Fibroblast of gingiva (primary cell): ENCODE data around the gene SPATA21.
"Not testable (repeated sequence)": the region's sequence is repeated elsewhere in the genome, so short reads cannot be mapped to it uniquely, and the experiment has no call there.

ENCODE experiments used
- DNase-seq: peaks from one replicate; pipeline ENCODE4 v3.0.0-alpha.2; 2011; ENCODE audit warnings: low read depth

Gene SPATA21, protein sequence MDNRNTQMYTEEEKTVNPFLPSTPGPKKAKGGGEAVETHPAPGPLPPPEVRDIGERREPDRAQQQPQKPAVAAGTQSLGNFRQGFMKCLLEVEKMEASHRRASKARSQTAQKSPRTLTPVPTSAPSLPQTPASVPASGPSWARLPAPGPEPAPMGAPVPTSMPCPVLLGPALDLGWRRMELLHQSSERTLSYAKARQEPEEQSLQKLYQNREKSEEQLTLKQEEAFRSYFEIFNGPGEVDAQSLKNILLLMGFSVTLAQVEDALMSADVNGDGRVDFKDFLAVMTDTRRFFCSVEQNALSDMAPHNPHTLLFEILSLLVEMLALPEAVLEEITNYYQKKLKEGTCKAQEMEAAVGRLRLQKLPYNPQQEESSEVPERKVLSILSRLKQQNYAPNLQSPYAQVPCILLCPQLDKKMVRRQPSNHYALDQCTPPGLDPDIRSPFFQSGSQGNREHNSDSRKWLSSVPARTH

DNA sequence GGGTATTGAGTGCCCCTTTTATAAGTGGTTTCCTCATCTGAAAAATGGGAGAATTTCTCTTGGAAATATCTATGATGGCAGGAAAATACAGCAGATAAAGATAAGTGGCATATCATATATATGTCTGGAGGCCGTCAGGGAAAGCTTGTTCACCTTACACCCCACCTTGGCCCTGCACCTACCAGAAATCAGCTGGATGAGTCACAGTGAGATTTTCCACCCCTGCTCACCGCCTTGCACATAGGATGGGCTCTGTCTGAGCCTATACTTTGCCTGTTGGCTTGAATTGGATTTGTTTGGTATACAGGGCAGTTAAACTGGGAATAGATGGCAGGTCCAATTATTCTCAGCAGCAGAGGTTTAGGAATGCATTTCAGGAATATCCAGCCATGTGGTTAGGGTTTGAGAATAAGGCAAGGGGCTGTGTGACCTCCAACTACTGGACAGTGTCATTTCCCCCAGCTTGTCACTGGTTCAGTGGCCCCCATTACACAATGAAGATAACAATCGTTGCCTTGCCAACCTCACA, at the start of gene SPATA21:
Gene SPATA21, minus strand, starts transcription at position 479 of the 529 bp plus-strand sequence. CDS start 6,053 bp downstream, outside the sequence.
- DNase-seq: no peak

DNA sequence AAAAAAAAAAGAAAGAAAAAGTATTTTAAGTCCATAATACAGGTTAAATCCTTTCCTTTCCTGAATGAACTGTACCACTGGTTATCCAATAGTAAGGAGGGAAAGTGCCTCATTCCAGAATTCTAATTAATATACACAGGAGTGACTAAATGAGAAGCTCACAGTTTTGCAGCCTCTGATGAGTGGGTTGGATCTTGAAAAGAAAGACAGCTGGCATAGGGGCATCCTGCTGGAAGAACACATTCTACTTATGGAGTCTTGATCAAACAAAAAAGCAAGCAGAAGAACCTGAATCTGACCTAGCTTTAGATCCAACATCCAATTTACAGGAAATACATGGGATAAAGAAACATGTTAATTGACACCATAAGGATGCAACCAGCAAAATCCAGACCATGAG, 49.8 kb upstream of the SPATA21 start:
- not testable (repeated sequence) for DNase-seq

DNA sequence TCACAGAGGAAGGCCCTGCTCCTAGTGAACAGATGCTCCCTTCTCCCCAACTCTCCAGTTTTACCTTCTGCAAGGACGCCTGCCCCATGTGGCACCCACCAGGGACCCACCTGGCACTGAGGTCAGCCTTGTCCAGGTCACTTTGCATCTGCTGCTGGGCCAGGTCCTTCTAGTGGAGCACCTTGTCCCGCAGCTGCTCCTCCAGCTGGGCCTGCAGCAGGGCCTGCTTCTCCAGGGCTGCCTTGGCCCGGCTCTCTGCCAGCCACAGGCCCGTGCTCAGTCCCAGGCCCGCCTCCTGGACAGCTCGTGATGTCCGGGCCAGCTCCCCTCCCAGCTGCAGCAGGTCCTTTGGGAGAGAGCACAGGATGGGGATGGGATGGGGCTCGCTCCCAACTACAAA, 49.1 kb upstream of the SPATA21 start:
- DNase-seq: not testable (repeated sequence)

DNA sequence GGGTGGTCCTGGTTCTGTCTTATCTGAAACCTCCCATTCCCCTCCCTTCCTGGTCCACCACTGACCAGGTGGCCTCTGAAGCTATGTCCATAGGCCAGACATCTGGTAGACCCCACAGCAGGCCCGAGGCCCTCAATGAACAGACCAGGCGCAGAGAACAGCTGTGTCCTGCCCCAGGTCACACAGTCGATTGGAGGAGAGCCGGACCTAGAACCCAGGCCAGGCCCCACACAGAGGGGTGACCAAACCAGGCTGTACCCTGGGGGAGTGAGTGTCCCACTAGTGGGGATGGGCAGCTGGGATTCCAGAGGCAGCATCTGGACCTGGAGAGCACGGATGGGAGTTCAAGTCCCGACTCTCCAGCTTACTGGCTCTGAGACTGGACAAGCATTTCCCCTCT, 47.7 kb upstream of the SPATA21 start:
- no peak for DNase-seq

DNA sequence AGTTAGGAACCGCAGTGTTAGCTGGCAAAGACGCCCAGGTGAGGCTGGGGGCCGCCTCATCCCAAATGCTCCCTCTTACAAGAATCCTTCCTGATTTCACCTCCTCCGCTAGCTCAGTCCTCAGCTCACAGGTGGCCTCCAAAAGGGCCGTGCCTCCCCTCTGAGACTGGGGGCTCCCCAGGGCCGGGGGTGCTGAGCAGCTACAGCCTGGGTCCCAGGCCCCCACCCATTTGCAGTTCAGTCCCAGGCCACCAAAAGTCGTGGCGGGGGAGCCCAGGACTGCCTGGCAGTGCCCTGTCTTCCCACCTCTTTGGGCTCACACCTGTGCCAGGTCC, 47.2 kb upstream of the SPATA21 start:
- DNase-seq: no peak

DNA sequence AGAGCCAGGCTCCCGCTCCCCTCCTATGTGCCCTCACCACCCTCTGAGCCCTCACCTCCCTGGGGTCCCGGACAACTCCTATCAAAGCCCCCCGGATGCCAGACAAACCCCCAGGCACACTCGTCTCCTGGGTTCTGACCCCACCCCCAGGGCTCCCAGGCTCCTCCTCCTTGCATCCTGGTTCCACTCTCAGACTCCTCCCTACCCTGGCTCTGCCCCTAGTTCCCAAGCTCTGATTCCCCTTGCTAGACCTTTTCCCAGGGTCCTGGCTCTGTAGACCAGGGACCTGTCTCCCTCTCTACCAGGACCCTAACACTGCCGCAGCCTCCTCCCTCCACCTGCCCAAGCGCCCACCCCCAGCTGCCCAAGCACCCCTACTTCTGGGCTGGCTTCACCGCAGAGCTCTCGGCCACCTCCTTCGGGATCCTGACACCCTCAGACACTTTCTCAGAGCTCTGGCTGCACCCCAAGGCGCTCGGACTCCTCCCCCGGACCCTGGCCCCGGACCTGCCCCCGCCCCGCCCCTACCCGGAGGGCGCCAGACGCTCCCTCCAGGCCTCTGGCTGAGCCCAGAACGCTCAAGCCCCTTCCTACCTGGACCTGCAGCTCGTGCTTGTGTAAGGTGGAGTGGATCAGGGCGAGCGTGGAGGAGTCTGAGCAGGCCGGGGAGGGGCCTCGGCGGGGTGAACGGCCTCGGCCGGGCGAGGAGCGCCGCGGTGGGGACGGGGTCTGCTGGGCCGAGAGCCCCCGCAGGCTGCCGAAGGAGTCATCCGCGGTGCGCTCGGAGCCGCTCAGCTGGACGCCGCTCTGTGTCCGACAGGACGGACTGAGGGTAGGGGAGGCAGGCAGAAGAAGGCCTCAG, 46.6 kb upstream of the SPATA21 start:
- not testable (repeated sequence) for DNase-seq

DNA sequence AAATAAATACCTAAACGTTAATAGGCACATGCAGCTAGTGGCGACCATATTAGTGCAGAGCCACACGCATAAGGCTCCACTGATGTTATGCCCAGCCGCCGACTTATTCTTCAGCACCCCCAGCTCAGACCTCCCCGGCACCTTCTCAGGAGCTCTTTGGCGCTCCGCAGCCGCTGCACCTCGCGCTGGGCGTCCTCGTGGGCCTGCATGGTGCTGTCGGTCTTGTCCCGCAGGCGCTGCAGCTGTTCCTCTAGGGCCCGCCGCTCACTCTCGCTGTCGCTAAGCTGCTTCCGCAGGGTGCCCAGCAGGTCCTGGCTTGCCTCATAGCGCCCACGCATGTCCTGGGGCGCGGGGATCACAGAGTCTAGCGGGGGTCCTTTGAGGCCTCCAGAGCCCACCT, 45.9 kb upstream of the SPATA21 start:
- DNase-seq: not testable (repeated sequence)

DNA sequence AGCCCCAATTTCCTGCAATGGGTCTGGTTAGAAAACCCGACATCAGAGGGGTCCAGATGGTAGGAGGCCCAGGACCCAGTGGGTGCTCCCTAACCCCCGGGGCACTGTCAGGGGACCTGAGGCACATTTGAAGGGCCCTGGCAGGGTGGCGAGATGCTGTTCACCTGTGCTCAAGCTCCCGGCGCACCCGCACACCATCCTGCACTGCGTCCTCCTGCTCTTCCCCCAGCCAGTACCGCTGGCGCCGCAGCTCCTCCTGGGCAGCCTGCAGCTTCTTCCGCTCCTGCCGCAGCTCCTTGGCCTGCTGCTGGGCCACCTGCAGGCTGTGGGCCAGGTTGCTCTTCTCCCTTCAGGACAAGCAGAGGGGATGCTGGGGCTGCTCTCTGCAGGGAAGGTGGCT, 40.9 kb upstream of the SPATA21 start:
- no peak for DNase-seq

DNA sequence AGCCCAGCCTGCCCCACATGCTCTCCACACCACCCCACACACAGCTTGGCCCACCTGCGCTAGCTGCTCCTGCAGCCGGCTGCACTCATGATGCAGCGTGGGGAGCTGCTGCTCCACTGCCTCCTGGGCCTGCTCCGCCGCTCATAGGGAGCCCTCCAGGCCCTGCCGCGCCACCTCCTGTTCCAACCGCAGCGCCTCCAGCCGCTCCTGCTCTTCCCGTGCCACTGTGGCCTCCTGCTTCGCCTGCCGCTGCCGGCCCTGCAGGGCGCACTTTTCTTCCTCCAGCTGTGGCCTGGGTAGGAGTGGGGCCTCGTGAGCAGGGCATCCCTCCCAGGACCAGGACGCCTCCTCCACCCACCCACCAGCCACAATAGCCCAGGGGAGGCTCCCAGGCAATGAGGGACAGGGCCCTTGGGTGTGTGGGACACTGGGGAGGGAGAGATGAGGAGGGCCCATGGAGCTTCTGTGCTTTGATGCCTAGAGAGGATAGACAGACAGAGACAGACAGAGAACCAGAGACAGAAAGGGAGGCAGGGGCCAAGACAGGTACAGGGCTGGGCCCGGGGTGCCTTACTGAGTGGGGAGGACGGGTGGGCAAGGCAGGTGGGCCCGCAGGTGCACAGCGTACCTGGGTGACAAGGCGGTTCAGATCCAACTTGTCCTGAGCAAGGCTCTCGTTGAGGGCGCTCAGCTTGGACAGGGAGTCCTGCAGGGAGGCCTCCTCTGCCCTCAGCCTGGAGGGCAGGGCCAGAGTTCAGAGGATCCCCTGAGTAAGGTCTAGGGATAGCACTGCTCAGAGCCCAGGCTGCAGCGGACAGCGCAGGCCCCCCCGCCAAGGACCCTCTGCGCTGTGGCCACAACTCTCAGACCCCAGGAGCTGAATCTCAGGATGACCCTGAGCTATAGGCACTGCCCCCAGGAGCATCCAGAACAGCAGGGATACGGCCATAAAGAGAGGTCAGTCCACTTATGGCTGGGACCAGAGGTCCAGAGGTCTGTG, 38.8 kb upstream of the SPATA21 start:
- not testable (repeated sequence) for DNase-seq

DNA sequence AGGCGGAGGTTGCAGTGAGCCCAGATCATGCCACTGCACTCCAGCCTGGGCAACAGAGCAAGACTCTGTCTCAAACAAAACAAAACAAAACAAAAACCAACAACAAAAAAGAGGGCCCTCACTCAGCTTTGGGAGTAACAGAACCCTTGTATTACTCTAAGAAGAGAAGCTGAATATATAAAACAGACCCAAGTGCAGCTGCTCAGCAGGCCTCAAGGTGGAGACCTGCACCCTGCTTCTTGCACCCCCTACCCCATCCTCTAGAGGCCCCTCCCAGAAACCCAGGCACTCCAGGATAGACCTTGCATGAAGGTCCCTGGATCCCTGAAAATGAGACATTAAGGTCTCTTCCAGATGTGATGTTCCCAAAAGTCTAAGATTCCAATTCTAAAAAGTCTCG, 37.7 kb upstream of the SPATA21 start:
- DNase-seq: not testable (repeated sequence)

DNA sequence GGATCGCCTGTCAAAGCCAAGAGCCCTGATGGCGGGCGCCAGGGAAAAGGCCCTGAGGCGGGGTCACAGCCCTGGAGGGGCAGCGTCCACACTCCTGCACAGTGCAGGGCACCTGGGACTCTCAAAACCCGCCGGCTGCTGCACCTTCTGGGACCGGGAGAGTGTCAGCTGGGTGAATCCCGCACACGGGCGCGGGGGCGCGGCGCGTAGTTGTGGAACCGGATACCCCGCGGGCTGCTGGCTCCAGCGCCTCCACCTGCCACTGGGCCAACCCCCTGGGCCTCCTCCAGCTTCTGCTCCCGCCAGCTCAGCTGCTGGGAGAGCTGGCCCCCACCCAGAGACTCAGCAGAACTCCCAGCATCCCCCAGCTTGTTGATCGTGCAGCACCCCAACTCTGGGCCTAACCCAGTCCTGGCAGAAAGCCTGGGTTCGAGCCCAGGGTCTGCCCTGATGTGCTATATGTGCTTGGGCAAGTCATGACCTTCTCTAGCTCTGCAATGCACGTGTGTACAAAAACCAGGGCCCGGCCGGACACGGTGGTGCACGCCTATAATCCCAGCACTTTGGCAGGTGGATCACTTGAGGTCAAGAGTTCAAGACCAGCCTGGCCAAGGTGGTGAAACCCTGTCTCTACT, 37.1 kb upstream of the SPATA21 start:
- no peak for DNase-seq

DNA sequence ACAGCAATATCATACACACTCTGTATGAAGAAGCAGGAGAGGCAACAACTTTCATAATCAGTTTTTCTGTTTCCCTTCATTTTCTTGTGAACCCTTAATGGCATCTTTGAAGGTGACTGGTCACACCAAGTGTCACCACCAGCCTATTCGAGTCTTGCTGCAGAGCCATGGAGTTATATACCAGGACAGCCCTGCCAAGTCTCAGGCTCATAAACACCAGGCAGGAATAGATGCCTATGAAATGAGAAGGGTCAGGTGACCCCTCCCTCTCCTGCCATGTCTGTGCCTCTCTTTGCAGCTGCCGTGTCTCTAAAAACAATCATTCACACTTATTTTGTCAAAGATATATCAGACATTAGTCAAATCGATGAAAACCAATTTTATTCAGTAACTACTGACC, 31.3 kb upstream of the SPATA21 start:
- DNase-seq: no peak

DNA sequence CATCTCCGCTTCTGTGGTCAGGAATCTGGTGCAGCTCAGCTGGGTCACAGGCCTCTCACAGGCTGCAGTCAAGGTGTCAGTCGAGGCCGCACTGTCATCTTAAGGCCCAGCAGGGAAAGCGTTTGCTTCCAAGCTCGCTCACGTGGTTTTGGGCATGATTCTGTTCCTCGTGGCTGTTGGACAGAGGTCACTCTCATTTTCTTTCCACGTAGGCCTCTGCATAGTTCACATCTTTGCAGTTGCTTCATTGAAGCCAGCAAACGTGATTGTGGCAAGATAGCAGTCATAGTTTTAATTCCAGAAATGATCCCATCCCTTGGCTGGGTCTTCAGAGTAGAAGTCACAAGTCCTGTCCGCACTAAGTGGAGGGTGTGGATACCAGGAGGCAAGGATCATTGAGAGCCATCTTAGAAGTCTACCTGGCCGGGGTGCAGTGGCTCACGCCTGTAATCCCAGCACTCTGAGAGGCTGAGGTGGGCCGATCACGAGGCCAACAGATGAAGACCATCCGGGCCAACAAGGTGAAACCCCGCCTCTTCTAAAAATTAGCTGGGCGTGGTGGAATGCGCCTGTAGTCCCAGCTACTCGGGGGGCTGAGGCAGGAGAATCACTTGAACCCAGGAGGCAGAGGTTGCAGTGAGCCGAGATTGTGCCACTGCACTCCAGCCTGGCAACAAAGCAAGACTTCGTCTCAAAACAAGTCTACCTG, 27.8 kb upstream of the SPATA21 start:
- DNase-seq: peak; percentile 15

DNA sequence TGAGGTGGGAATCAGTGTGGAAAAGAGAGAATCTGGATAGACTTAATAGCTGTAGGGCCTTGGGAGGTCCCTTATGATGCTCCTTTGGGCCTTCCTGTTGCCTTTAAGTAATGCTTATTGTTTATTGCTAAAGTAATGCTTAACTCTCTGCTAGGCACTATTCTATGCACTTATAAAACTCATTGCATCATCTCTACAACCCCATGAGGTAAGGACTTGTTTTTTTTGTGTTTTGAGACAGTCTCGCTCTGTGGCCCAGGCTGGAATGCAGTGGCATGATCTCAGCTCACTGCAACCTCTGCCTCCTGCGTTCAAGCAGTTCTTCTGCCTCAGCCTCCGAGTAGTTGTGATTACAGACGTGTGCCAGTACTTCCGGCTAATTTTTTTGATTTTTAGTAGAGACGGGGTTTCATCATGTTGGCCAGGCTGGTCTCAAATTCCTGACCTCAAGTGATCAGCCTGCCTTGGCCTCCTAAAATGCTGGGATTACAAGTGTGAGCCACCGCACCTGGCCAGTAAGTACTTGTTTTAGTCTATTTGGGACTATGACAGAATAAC, 25.6 kb upstream of the SPATA21 start:
- no peak for DNase-seq

DNA sequence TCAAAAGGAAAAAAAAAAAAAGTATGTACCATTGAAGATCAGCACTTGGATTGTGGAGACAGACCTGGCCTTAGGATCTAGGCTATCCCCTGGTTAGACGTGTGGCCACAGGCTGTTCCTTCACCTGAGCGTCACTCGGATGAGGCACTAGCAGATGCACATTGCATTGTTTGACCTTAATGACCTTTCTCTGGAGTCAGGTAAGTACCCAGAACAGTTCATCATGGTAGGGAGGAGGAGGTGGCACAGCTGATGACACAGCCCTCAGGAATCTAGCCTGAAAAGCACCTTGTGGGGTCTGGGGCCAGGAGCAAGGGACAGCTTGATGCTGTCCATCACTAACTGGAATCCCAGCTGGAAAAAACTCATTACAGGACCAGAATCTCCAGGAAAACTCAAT, 24.5 kb upstream of the SPATA21 start:
- DNase-seq: no peak

DNA sequence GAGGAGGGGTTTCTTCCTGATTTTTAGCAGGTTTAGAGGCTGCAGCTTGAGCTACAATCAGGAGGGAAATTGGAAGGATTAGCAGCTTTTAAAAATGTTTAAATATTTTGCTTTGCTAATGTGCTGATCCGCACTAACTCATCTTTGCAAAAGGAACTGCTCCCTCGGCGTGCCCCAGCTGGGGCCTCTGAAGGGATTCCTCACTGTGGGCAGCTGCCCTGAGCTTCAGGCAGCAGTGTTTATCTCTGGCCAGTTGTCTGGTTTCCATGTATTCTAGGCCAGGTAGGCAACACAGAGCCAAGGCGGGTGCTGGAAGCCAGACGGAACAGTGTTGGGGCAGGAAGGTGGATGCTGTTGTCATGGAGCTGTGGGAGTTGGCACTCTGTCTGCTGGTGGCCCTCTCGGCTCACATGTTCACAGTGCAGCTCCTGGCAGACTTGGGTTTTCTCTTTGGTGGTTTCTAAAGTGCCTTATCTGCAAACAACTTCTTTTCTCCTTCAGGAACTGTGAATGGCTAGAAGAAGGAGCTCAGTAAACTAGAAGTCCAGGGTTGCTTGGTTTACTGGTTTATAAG, 22.2 kb upstream of the SPATA21 start:
- no peak for DNase-seq

DNA sequence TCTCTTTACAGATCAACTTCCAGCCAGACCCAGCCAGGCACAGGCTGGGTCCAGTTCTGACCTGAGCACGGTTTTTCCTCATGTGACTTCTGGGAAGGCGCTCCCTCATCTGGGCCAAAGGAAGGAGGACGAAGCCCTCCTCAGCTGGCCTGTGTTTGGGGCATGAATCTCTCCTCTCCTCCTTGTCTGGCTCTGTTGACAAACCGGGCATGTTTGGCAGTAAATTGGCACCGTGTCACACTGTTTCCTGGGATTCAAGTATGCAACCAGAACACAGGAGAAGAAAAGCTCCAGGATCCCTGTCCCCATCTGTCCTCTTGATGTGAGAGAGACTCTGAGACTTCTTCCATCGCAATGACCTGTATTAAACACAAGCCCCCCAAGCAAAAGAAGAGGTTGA, 21.6 kb upstream of the SPATA21 start:
- DNase-seq: no peak

DNA sequence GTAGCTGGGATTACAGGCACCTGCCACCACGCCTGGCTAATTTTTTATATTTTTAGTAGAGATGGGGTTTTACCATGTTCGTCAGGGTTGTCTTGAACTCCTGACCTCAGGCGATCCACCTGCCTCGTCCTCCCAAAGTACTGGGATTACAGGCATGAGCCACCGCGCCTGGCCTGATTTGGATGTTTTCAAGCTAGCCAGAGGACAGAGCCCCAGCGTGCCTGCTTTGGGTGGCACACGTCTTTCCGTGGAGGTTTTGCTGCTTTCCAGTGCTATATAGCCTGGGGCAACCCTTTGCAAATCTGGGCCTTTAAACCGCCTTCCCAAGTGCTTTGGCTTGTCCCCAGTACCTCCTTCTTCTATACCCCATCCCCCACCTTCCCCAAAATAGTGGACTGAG, 18.9 kb upstream of the SPATA21 start:
- DNase-seq: not testable (repeated sequence)

DNA sequence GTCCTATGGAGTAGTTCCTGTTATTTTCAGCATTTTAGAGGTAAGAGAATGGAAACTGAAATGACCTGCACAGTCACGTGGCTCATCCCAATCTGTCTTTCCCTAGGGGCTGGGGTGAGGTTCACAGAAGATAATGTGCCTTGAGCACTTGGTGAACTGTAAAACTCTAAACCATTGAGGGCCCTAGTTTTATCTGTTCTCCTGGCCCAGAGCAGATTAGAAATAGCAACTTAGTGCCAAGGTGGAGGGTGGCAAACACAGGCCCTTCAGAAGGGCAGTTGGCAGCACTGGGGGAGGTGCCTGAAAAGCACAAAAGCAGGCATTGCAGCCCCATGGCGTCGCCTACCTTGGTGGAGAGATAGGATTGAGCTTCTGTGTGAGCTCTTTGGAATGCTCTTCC, 17.7 kb upstream of the SPATA21 start:
- not testable (repeated sequence) for DNase-seq
